Epithelial cell of proximal tubule (primary cell): Measurements from ENCODE around the gene GRID1. TPM values are rescaled to one million over a fixed set of nuclear protein-coding genes. Genes with fewer than 3 reads are reported as not detected.
"Not testable (repeated sequence)": the region's sequence is repeated elsewhere in the genome, so short reads cannot be mapped to it uniquely, and the experiment has no call there.

Source experiments
- DNase-seq: peaks from one replicate; pipeline ENCODE4 v3.0.0-alpha.2; 2011; ENCODE audit warnings: low read depth
- H3K4me3 ChIP-seq: 2 replicates; pipeline ENCODE4 v1.5.1; 2011; ENCODE audit warnings: low read depth, mild to moderate bottlenecking, low read length
- CTCF ChIP-seq: conservative IDR thresholded peaks from 2 replicates; pipeline ENCODE4 v1.5.1; 2012; ENCODE audit warnings: low read depth, mild to moderate bottlenecking, low read length
- total RNA-seq: library from RNA; depleted of rRNA; stranded (reverse); fragments of >200 nt; gene quantifications from 2 replicates; pipeline ENCODE4 v1.2.3, GENCODE V29; 2015

The GRID1 gene
- total RNA-seq, 1 donor from 2014 or later, result 0.52 TPM

DNA sequence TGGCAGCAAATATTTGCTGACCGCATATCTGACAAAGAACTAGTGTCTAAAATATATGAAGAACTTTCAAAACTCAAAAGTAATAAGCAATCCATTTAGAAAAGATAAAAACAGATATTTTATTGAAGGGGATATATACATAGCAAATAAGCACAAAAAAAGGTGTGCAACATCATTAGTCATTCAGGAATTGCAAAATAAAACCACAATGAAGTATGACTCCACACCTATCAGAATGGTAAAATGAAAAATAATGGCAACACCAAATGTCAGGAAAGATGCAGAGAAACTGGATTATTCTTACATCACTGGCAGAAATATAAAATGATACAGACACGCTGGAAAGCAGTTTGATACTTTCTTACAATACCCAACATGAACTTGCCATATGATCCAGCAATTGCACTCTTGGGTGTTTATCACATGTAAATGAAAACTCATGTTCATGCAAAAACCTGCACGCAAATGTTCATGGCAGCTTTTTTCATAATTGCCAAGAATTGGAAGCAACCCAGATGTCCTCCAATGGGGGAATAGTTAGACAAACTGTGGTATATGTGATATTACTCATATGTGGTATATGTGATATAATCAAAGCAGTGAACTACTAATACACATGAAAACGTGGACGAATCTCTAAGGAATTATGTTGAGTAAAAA, 645.5 kb downstream of the GRID1 start:
- DNase-seq, result no peak
- H3K4me3 ChIP-seq, result no peak overlapping the region
- TF ChIP-seq CTCF, result no peak

- no peak overlapping the region for H3K4me3 ChIP-seq
- no peak for TF ChIP-seq CTCF
- DNase-seq, result no peak
Measured at GRCh38 chr10:85719408-85719807, 647.2 kb downstream of the GRID1 start.

DNA sequence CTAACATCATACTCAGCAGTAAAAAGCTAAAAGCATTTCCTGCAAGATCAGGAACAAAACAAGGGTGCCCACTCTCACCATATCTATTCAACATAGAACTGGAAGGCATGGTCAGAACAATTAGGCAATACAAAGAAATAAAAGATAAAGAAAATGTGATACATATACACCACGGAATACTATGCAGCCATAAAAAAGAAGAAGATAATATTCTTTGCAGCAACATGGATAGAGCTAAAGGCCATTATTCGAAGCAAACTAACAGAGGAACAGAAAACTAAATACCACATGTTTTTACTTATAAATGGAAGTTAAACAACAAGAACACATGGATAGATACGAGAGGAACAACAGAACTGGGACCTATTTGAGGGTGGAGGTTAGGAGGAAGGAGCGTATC, 652.7 kb downstream of the GRID1 start:
- DNase-seq, result no peak
- no peak for TF ChIP-seq CTCF
- no peak overlapping the region for H3K4me3 ChIP-seq

DNA sequence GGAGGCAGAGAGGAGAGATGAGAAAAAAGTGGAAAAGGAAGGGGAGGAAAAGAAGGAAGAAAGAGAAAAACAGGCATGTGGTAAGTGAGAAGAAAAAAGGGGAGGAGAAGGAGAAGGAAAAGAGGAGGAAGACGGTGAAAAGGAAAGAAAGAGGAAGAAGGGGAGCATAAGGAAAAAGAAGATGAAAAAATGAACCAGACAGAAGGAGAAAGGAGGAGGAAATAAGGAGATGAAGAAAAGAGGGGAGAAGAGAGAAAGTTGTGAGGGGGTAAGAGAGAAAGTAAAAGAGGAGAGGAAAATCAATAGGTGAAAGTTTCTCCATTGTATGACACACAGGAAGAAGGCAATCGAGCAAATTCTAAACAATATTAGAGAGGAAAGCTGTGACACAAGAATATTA, 663.8 kb downstream of the GRID1 start:
- H3K4me3 ChIP-seq, result no peak overlapping the region
- no peak for DNase-seq
- no peak for TF ChIP-seq CTCF

- DNase-seq, H3K4me3 ChIP-seq: not testable (repeated sequence)
Measured at GRCh38 chr10:85699066-85699465, 667.5 kb downstream of the GRID1 start.

DNA sequence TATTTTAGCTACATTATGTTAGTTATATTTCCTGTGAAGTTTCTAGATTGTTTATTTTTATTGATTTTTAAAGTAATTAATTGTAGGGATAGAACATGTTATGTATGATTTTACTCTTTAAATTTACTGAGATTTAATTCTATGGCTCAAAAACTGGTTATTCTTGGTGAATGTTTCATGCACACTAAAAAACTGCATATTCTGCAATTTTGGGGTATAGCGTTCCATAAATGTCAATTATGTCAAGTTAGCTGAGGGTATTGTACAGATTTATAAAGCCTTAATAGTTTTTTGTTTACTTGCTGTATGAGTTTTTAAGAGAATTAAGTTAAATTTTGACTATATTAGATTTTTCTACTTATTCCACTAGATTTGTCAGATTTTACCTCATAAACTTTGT, 669.7 kb downstream of the GRID1 start:
- no peak for TF ChIP-seq CTCF
- no peak for DNase-seq
- no peak overlapping the region for H3K4me3 ChIP-seq

- no peak for TF ChIP-seq CTCF
- H3K4me3 ChIP-seq, result no peak overlapping the region
- DNase-seq, result no peak
Measured at GRCh38 chr10:85682621-85683020, 684.0 kb downstream of the GRID1 start.
